Hepatocyte (in vitro differentiated cells): ENCODE measurements around the gene SULT1C3. TPM values are rescaled to one million over a fixed set of nuclear protein-coding genes. Genes with fewer than 3 reads are reported as not detected.
A peak's percentile ranks its signal among the peaks of the same experiment; 100 is the strongest.
"Not testable (repeated sequence)": the region's sequence is repeated elsewhere in the genome, so short reads cannot be mapped to it uniquely, and the experiment has no call there.

Experiments
- DNase-seq: peaks from one replicate; pipeline ENCODE4 v3.0.0-alpha.2; 2016; ENCODE audit warnings: low spot score
- H2AFZ ChIP-seq: fragments of 200-600 bp; sonication (generic); 2 replicates; pipeline ENCODE4 v1.6.0; 2016; ENCODE audit warnings: antibody characterized with exemption, mild to moderate bottlenecking
- H3K27ac ChIP-seq: fragments of 200-600 bp; sonication (generic); 2 replicates; pipeline ENCODE4 v1.5.1; 2016; ENCODE audit warnings: mild to moderate bottlenecking
- H3K27me3 ChIP-seq: fragments of 200-600 bp; sonication (generic); 2 replicates; pipeline ENCODE4 v1.6.1; 2016
- H3K36me3 ChIP-seq: fragments of 200-600 bp; sonication (generic); replicated peaks from 2 replicates; pipeline ENCODE4 v1.5.1; 2016; ENCODE audit warnings: low read depth; ENCODE audit not compliant: insufficient read depth
- H3K4me1 ChIP-seq: fragments of 200-600 bp; sonication (generic); 2 replicates; pipeline ENCODE4 v1.5.1; 2016; ENCODE audit warnings: mild to moderate bottlenecking, moderate library complexity; ENCODE audit not compliant: insufficient read depth
- H3K4me2 ChIP-seq: fragments of 200-600 bp; sonication (generic); 2 replicates; pipeline ENCODE4 v1.6.0; 2016
- H3K4me3 ChIP-seq: fragments of 200-600 bp; sonication (generic); 2 replicates; pipeline ENCODE4 v1.5.1; 2016; ENCODE audit warnings: mild to moderate bottlenecking
- H3K79me2 ChIP-seq: fragments of 200-600 bp; sonication (generic); 2 replicates; pipeline ENCODE4 v1.6.0; 2017; ENCODE audit warnings: mild to moderate bottlenecking
- H3K9me2 ChIP-seq: fragments of 200-600 bp; sonication (generic); replicated peaks from 2 replicates; pipeline ENCODE4 v1.6.0; 2017; ENCODE audit warnings: mild to moderate bottlenecking; ENCODE audit not compliant: insufficient read depth
- H3K9me3 ChIP-seq: fragments of 200-600 bp; sonication (generic); 2 replicates; pipeline ENCODE4 v1.5.1; 2016; ENCODE audit warnings: low read depth, mild to moderate bottlenecking
- H4K20me1 ChIP-seq: fragments of 200-600 bp; sonication (generic); 2 replicates; pipeline ENCODE4 v1.6.0; 2016; ENCODE audit warnings: mild to moderate bottlenecking; ENCODE audit not compliant: insufficient read depth, poor library complexity, severe bottlenecking
- EZH2 ChIP-seq: fragments of 200-600 bp; sonication (generic); IDR thresholded peaks from 2 replicates; pipeline ENCODE4 v1.6.1; 2016; ENCODE audit warnings: antibody characterized with exemption, mild to moderate bottlenecking, borderline replicate concordance
- EZH2phosphoT487 ChIP-seq: fragments of 200-600 bp; sonication (generic); IDR thresholded peaks from one replicate; pipeline ENCODE4 v1.6.1; 2018; ENCODE audit warnings: antibody characterized with exemption, mild to moderate bottlenecking, low read depth, moderate library complexity; ENCODE audit not compliant: unreplicated experiment, severe bottlenecking
- WGBS: methylation state at CpG from one replicate; pipeline ENCODE4 v1.1.6; 2016; ENCODE audit warnings: low lambda C conversion rate; ENCODE audit errors: missing lambda C conversion rate; 5-methylcytosine and 5-hydroxymethylcytosine counted together
- polyA plus RNA-seq: library from polyadenylated mRNA; unstranded; fragments of >200 nt; fragmentation: Nextera tagmentation; extraction: Ambion mirVana; gene quantifications from 2 replicates; pipeline ENCODE4 v1.2.1, GENCODE V29; 2016
- total RNA-seq: library from RNA; depleted of rRNA; stranded (reverse); fragments of >200 nt; gene quantifications from 2 replicates; pipeline ENCODE4 v1.2.3, GENCODE V29; 2014
- TF ChIP-seq, protein P1 (sequence below): fragments of 200-600 bp; sonication (generic); IDR thresholded peaks from 2 replicates; pipeline ENCODE4 v1.5.1; 2016; ENCODE audit warnings: antibody characterized with exemption, mild to moderate bottlenecking; ENCODE audit not compliant: poor library complexity

SULT1C3 gene
- total and polyA plus RNA-seq, 2 experiments from 2014 or later, result 1.00 TPM; not detected in 1

DNA sequence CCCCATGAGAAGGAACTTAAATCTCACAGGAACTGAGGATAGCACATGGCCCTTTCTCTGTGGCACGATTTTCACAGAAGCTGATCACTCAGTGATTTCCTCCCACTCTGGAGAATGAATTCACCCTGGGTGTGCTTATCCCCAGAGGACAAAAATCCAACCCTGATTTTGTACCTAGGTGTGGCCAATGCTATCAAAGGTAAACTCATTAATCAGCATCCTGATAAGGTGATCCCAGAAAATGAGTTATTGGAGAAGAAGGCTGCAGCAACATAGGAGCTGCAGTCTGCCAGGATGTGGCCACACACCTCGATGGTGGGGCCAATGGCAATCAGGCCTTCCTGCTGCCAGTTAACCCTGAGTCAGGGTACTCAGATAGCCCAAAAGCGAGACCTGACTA, 40.7 kb downstream of the SULT1C3 start:
- no peak overlapping the region for H3K4me3 ChIP-seq
- TF ChIP-seq EZH2phosphoT487, result no peak
- no peak for DNase-seq
- no peaks in the 10 kb centered on the region for H3K36me3 ChIP-seq
- H3K4me2 ChIP-seq, result no peak overlapping the region
- peak overlapping the region; percentile 16 for H3K27ac ChIP-seq
- WGBS, result 70% methylated on average over 3 of the region's 3 CpGs
- H3K9me2 ChIP-seq, result no peaks in the 10 kb centered on the region
- no peak overlapping the region for H2AFZ ChIP-seq
- peaks cover 9% of the 10 kb centered on the region for H3K79me2 ChIP-seq
- H4K20me1 ChIP-seq, result no peaks in the 10 kb centered on the region
- H3K27me3 ChIP-seq, result no peaks in the 10 kb centered on the region
- no peaks in the 10 kb centered on the region for H3K4me1 ChIP-seq
- H3K9me3 ChIP-seq, result no peaks in the 10 kb centered on the region

DNA sequence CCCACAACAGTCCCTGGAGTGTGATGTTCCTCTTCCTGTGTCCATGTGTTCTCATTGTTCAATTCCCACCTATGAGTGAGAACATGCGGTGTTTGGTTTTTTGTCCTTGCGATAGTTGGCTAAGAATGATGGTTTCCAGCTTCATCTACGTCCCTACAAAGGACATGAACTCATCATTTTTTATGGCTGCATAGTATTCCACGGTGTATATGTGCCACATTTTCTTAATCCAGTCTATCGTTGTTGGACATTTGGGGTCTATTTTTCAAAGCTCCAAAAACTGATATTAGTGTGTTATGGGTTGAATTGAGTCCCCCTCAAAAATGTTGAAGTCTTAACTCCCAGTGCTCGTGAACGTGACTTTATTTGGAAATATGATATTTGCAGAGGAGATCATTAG, 44.8 kb downstream of the SULT1C3 start:
- H3K4me1 ChIP-seq, H3K27me3 ChIP-seq, H2AFZ ChIP-seq, H3K27ac ChIP-seq, DNase-seq, H3K4me2 ChIP-seq, H3K9me3 ChIP-seq, H3K9me2 ChIP-seq, H4K20me1 ChIP-seq, H3K4me3 ChIP-seq, H3K36me3 ChIP-seq: not testable (repeated sequence)
- WGBS, result 93% methylated on average over 7 of the region's 7 CpGs
- peaks cover 27% of the 10 kb centered on the region for H3K79me2 ChIP-seq

DNA sequence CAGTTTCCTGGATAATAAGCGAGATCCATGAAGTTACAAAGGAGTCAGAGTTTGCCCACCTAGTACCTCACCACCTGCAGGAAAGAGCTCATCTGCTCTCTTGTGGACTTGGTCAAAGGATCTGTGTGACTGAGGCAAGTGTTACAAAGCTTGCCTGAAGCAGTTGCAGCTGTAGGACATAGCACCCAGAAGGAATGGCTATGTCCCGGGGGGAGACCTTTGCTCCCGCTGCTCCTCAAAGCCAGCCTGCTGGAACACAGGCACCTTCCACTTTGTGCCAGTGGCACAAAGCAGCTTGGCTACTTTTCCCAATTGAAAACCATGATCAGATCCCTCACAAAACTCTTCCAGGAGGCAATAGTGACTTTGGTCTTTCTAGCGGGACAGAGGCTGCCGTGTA, 45.8 kb downstream of the SULT1C3 start:
- 88% methylated on average over 5 of the region's 5 CpGs for WGBS
- peaks cover 5% of the 10 kb centered on the region for H3K4me1 ChIP-seq
- no peaks in the 10 kb centered on the region for H3K27me3 ChIP-seq
- H2AFZ ChIP-seq, result no peak overlapping the region
- no peak overlapping the region for H3K4me2 ChIP-seq
- no peak overlapping the region for H3K27ac ChIP-seq
- no peaks in the 10 kb centered on the region for H3K9me3 ChIP-seq
- no peaks in the 10 kb centered on the region for H4K20me1 ChIP-seq
- no peak overlapping the region for H3K4me3 ChIP-seq
- DNase-seq, result no peak
- H3K79me2 ChIP-seq, result peaks cover 37% of the 10 kb centered on the region
- H3K9me2 ChIP-seq, result no peaks in the 10 kb centered on the region
- no peak for TF ChIP-seq EZH2phosphoT487
- TF ChIP-seq, protein P1, sequence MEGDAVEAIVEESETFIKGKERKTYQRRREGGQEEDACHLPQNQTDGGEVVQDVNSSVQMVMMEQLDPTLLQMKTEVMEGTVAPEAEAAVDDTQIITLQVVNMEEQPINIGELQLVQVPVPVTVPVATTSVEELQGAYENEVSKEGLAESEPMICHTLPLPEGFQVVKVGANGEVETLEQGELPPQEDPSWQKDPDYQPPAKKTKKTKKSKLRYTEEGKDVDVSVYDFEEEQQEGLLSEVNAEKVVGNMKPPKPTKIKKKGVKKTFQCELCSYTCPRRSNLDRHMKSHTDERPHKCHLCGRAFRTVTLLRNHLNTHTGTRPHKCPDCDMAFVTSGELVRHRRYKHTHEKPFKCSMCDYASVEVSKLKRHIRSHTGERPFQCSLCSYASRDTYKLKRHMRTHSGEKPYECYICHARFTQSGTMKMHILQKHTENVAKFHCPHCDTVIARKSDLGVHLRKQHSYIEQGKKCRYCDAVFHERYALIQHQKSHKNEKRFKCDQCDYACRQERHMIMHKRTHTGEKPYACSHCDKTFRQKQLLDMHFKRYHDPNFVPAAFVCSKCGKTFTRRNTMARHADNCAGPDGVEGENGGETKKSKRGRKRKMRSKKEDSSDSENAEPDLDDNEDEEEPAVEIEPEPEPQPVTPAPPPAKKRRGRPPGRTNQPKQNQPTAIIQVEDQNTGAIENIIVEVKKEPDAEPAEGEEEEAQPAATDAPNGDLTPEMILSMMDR, result no peak
- TF ChIP-seq EZH2, result no peak
- no peaks in the 10 kb centered on the region for H3K36me3 ChIP-seq

DNA sequence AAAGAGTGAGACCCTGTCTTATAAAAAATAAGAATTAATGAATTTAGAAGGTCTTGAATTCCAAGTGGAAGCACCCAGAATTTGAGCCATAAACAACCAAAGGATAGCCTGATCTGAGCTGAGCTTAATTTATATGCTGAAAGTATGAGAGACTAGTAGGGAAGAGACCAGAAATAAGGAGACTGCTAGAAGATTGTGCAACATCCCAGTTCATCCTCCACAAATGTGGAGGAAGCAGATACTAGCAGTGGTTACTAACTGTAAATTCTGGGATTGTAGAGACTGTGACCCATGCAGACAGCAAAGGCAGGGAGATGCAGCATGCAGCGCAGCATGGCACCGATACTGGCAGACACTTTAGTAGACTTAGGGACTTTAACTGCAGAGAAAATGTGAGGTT, 47.4 kb downstream of the SULT1C3 start:
- Histone ChIP-seq H3K4me2 (peak overlapping the region; percentile 23), H3K79me2 (peaks cover 48% of the 10 kb centered on the region), H3K4me1 (peaks cover 5% of the 10 kb centered on the region), H3K36me3 (no peaks in the 10 kb centered on the region), H3K4me3 (no peak overlapping the region), H4K20me1 (no peaks in the 10 kb centered on the region), H2AFZ (no peak overlapping the region), H3K27ac (peak overlapping the region; percentile 95), H3K9me3 (no peaks in the 10 kb centered on the region), H3K27me3 (no peaks in the 10 kb centered on the region), H3K9me2 (no peaks in the 10 kb centered on the region)
- TF ChIP-seq EZH2, result no peak
- DNase-seq, result no peak
- WGBS, result 98% methylated on average over 2 of the region's 2 CpGs

DNA sequence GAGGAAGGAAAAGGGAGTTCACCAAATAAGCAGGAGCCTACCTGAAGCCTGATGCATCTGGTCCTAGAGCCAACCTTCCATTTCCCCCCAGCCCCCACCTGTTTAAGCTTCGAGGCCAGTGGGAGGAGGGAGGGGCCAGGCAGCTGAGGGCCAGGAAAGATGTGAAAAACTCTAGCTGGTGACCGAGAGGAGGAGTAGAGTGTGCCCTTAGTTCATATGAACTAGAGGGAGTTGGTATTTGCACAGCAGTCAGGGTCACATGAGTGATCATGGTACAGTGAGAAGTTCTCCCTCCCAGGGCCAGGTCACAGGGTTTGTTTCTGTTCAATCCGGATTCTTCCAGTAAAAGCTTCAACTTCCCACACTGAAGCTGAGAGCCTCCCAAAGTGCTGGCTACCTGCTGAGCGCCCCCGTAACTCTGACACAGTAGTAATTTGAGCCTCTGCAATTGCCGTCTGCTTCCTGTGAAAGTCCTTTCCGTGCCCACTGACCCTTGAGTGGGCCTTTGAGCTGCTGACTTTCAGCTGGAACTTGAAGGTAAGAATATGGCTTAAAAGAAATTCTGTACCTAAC, 48.9 kb downstream of the SULT1C3 start, which contains the start of gene SULT1C2:
Gene SULT1C2 (plus strand): TSS at position 362 of the 573 bp plus-strand sequence. CDS start 4,773 bp downstream, outside the sequence.
- WGBS, result 9% methylated on average over 7 of the region's 7 CpGs
- Histone ChIP-seq H3K4me1 (peaks cover 5% of the 10 kb centered on the region), H4K20me1 (no peaks in the 10 kb centered on the region), H3K36me3 (no peaks in the 10 kb centered on the region), H2AFZ (peak within 1 kb of the TSS; percentile 13), H3K27me3 (no peaks in the 10 kb centered on the region), H3K4me3 (no peak within 1 kb of the TSS), H3K79me2 (peaks cover 50% of the 10 kb centered on the region), H3K4me2 (peak within 1 kb of the TSS; percentile 71), H3K9me3 (no peaks in the 10 kb centered on the region), H3K27ac (peak within 1 kb of the TSS; percentile 95), H3K9me2 (no peaks in the 10 kb centered on the region)
- peak; percentile 85 for DNase-seq
- TF ChIP-seq, protein P1, result no peak
- no peak for TF ChIP-seq EZH2
- no peak for TF ChIP-seq EZH2phosphoT487
